Esophagus squamous epithelium (tissue), 4 donors: ENCODE results near the gene PLEKHA8.

ENCODE experiments used
- POLR2A ChIP-seq, 4 donors: fragments of 450-650 bp; IDR thresholded peaks; one replicate each; pipeline ENCODE4 v1.6.1; 2017; ENCODE audit warnings: antibody characterized with exemption in 4 of 4, mild to moderate bottlenecking in 4 of 4, moderate library complexity in 3 of 4
- TF ChIP-seq, protein P1 (sequence below), 6 experiments: fragments of 450-650 bp in 4 of 6; fragments of 200-600 bp in 2 of 6; sonication (generic) in 2 of 6; IDR thresholded peaks; one replicate each; pipeline ENCODE4 v1.5.1; 2016 to 2019; ENCODE audit warnings: antibody characterized with exemption in 6 of 6, mild to moderate bottlenecking in 4 of 6, moderate library complexity in 4 of 6

- TF ChIP-seq, protein P1, sequence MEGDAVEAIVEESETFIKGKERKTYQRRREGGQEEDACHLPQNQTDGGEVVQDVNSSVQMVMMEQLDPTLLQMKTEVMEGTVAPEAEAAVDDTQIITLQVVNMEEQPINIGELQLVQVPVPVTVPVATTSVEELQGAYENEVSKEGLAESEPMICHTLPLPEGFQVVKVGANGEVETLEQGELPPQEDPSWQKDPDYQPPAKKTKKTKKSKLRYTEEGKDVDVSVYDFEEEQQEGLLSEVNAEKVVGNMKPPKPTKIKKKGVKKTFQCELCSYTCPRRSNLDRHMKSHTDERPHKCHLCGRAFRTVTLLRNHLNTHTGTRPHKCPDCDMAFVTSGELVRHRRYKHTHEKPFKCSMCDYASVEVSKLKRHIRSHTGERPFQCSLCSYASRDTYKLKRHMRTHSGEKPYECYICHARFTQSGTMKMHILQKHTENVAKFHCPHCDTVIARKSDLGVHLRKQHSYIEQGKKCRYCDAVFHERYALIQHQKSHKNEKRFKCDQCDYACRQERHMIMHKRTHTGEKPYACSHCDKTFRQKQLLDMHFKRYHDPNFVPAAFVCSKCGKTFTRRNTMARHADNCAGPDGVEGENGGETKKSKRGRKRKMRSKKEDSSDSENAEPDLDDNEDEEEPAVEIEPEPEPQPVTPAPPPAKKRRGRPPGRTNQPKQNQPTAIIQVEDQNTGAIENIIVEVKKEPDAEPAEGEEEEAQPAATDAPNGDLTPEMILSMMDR (IDR thresholded peaks at IDR 0.05): peak in 4 of 6 experiments; percentile 18 to 43 (median 28)
- TF ChIP-seq POLR2A (IDR thresholded peaks at IDR 0.05): peak in 2 of 4 donors; percentile 64 to 65
Observed at GRCh38 chr7:30134611-30135300, 106.5 kb downstream of the PLEKHA8 start, which contains the start of gene MTURN.
